ENCODE data around the gene MOK.

- TF ChIP-seq, protein P1, sequence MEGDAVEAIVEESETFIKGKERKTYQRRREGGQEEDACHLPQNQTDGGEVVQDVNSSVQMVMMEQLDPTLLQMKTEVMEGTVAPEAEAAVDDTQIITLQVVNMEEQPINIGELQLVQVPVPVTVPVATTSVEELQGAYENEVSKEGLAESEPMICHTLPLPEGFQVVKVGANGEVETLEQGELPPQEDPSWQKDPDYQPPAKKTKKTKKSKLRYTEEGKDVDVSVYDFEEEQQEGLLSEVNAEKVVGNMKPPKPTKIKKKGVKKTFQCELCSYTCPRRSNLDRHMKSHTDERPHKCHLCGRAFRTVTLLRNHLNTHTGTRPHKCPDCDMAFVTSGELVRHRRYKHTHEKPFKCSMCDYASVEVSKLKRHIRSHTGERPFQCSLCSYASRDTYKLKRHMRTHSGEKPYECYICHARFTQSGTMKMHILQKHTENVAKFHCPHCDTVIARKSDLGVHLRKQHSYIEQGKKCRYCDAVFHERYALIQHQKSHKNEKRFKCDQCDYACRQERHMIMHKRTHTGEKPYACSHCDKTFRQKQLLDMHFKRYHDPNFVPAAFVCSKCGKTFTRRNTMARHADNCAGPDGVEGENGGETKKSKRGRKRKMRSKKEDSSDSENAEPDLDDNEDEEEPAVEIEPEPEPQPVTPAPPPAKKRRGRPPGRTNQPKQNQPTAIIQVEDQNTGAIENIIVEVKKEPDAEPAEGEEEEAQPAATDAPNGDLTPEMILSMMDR (IDR thresholded peaks at IDR 0.05) = no peak
- TF ChIP-seq POLR2AphosphoS5 (IDR thresholded peaks at IDR 0.05; ENCODE audit: insufficient read depth in 1 of 2, low read depth in 1 of 2) = no peak
- no peak for TF ChIP-seq POLR2A (IDR thresholded peaks at IDR 0.05)
Measured at GRCh38 chr14:102188187-102188586, 116.8 kb downstream of the MOK start.

Data from vagina (tissue), 2 donors.